Upper lobe of right lung (tissue), 1 donor: ENCODE results near the gene RADIL. TPM values are rescaled to one million over a fixed set of nuclear protein-coding genes. Genes with fewer than 3 reads are reported as not detected.
"Not testable (repeated sequence)": the region's sequence is repeated elsewhere in the genome, so short reads cannot be mapped to it uniquely, and the experiment has no call there.

Experiments
- ATAC-seq: fragments of 200-7000 bp; cut with Tn5 transposase; one replicate; pipeline ENCODE4 v1.9.1; 2020; ENCODE audit warnings: mild to moderate bottlenecking, moderate library complexity
- DNase-seq: peaks from one replicate; pipeline ENCODE4 v3.0.0-alpha.2; 2020
- H3K27ac ChIP-seq: fragments of 200-600 bp; one replicate; pipeline ENCODE4 v1.8.0; 2022
- H3K27me3 ChIP-seq: fragments of 200-600 bp; one replicate; pipeline ENCODE4 v1.8.0; 2022; ENCODE audit warnings: mild to moderate bottlenecking
- H3K36me3 ChIP-seq: fragments of 200-600 bp; one replicate; pipeline ENCODE4 v1.8.0; 2022
- H3K4me1 ChIP-seq: fragments of 200-600 bp; one replicate; pipeline ENCODE4 v1.8.0; 2022
- H3K4me3 ChIP-seq: fragments of 200-600 bp; one replicate; pipeline ENCODE4 v1.8.0; 2022; ENCODE audit warnings: mild to moderate bottlenecking
- H3K9me3 ChIP-seq: fragments of 200-600 bp; one replicate; pipeline ENCODE4 v1.8.0; 2022
- intact Hi-C: fragments of 100-400 bp; cut with DNase I; formaldehyde crosslinking; loops from one replicate; pipeline ENCODE4 v1.11.0; 2022
- total RNA-seq: library from RNA; stranded (reverse); fragmentation: NEBNext Ultra II Directional; extraction: Animal tissue kit (Norgen Biotek cat#: 25700); gene quantifications from one replicate; pipeline ENCODE4 v1.2.1, GENCODE V29; 2021
- TF ChIP-seq, protein P1 (sequence below): fragments of 200-600 bp; IDR thresholded peaks from one replicate; pipeline ENCODE4 v1.8.0; 2022; ENCODE audit warnings: antibody characterized with exemption
- donor health status: DM: no; HTN: yes; CAD: no; lungs with severe emphysema.

RADIL gene
- total RNA-seq, 1 donor from 2014 or later = 7.3 TPM

DNA sequence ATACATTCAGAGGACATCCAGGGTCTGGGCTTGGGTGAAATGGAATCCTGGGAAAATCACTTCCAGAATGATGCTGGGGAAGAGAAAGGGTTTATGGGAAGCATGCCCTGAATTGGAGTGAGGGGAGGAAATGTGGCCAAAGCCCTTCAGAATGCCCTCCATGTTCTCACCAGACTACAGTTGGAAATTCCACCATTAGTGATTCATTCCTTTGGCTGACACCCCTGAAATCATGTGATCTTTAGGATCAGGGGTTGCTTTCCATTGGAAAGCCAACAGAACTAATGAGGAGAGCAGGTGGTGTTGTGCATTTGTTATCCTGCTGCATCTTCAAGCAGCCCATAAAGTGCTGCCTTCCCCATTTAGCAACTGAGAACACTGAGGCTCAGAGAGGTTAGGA, 20.8 kb upstream of the RADIL start:
- H3K27me3 ChIP-seq = no peaks in the 10 kb centered on the region
- no peaks in the 10 kb centered on the region for H3K4me1 ChIP-seq
- H3K27ac ChIP-seq = no peak overlapping the region
- intact Hi-C loops = no loop called here
- no peak overlapping the region for H3K4me3 ChIP-seq
- no peaks in the 10 kb centered on the region for H3K36me3 ChIP-seq
- ATAC-seq = no peak
- no peaks in the 10 kb centered on the region for H3K9me3 ChIP-seq
- TF ChIP-seq, protein P1, sequence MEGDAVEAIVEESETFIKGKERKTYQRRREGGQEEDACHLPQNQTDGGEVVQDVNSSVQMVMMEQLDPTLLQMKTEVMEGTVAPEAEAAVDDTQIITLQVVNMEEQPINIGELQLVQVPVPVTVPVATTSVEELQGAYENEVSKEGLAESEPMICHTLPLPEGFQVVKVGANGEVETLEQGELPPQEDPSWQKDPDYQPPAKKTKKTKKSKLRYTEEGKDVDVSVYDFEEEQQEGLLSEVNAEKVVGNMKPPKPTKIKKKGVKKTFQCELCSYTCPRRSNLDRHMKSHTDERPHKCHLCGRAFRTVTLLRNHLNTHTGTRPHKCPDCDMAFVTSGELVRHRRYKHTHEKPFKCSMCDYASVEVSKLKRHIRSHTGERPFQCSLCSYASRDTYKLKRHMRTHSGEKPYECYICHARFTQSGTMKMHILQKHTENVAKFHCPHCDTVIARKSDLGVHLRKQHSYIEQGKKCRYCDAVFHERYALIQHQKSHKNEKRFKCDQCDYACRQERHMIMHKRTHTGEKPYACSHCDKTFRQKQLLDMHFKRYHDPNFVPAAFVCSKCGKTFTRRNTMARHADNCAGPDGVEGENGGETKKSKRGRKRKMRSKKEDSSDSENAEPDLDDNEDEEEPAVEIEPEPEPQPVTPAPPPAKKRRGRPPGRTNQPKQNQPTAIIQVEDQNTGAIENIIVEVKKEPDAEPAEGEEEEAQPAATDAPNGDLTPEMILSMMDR = no peak
- no peak for DNase-seq

DNA sequence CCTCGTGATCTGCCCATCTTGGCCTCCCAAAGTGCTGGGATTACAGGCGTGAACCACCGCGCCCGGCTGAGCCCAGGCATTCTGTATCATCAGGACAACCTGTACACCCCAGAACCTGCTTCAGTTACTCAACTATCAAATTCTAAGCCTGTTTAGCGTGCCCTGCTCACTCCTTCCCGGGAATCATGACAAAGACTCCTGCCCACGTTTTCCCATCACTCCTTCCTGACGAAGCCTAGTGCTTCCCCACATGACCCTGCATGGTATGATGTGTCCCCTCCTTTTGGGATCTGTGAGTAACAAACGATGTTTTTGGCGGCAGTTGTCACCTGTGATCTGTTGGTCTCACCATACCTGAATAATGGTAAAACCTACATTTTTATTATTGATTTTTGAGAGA, 12.2 kb upstream of the RADIL start:
- H3K4me1 ChIP-seq = no peaks in the 10 kb centered on the region
- TF ChIP-seq, protein P1 = no peak
- DNase-seq = no peak
- H3K27ac ChIP-seq = no peak overlapping the region
- ATAC-seq = no peak
- H3K36me3 ChIP-seq = no peaks in the 10 kb centered on the region
- H3K9me3 ChIP-seq = no peaks in the 10 kb centered on the region
- H3K27me3 ChIP-seq = no peaks in the 10 kb centered on the region
- intact Hi-C loops = no loop called here
- no peak overlapping the region for H3K4me3 ChIP-seq

DNA sequence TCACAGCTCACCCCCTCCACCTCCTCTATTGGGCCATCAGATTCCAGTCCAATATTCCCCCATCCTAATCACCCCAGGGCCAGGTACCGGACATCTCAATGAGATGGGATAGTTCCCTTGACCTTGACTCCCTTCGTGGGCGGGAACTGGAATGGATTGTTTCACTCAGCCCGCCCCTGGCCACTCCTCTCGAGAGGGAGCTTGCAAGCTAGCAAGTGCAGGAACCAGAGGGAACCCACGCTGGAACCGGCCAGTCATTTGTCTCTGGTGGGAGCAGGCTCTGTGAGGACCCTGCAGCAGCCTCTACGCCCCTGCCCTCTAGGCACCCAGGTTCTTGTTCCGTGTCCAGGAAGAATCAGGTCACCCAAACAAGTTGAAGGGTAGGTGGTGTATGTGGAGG, 11.0 kb upstream of the RADIL start:
- no peaks in the 10 kb centered on the region for H3K4me1 ChIP-seq
- no peaks in the 10 kb centered on the region for H3K27me3 ChIP-seq
- TF ChIP-seq, protein P1 = no peak
- no peak overlapping the region for H3K4me3 ChIP-seq
- H3K9me3 ChIP-seq = no peaks in the 10 kb centered on the region
- no peak for DNase-seq
- intact Hi-C loops = no loop called here
- no peak overlapping the region for H3K27ac ChIP-seq
- ATAC-seq = no peak
- no peaks in the 10 kb centered on the region for H3K36me3 ChIP-seq

DNA sequence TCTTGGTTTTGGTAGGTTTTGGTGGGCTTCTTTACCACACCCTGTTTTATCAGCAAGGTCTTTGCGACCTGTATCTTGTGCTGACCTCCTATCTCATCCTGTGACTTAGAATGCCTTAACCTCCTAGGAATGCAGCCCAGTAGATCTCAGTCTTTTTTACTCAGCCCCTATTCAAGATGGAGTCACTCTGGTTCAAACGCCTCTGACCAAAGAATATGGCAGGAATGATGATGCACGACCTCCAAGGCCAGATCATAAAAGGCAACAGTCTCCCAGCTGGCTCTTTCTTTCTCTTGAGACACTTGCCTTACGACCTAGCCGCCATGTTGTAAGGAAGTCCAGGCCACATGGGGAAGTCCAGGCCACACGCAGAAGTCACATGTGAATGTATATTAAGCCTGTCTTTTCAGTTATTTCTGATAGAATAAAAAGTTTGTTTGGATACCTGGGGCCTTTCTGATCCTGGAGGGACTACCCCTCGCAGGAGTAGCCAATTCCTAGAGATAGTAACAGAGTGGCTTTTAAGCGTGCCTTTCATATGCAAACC, 10.5 kb upstream of the RADIL start:
- no peaks in the 10 kb centered on the region for H3K4me1 ChIP-seq
- DNase-seq (no peak), ATAC-seq (no peak)
- H3K27ac ChIP-seq = no peak overlapping the region
- H3K4me3 ChIP-seq = no peak overlapping the region
- H3K36me3 ChIP-seq = no peaks in the 10 kb centered on the region
- TF ChIP-seq, protein P1 = no peak
- intact Hi-C loops = no loop called here
- H3K9me3 ChIP-seq = no peaks in the 10 kb centered on the region
- no peaks in the 10 kb centered on the region for H3K27me3 ChIP-seq

DNA sequence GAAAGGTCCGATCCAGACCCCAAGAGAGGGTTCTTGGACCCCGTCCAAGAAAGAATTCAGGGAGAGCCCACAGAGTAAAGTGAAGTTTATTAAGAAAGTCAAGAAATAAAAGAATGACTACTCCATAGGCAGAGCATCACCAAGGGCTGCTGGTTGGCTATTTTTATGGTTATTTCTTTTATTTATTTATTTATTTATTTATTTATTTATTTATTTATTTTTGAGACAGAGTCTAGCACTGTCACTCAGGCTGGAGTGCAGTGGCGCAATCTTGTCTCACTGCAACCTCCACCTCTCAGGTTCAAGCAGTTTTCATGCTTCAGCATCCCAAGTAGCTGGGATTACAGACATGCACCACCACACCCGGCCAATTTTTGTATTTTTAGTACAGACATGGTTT, 9.7 kb upstream of the RADIL start:
- H3K36me3 ChIP-seq, H3K9me3 ChIP-seq, DNase-seq, H3K27me3 ChIP-seq, intact Hi-C loops, H3K27ac ChIP-seq, ATAC-seq, H3K4me3 ChIP-seq, H3K4me1 ChIP-seq: not testable (repeated sequence)

DNA sequence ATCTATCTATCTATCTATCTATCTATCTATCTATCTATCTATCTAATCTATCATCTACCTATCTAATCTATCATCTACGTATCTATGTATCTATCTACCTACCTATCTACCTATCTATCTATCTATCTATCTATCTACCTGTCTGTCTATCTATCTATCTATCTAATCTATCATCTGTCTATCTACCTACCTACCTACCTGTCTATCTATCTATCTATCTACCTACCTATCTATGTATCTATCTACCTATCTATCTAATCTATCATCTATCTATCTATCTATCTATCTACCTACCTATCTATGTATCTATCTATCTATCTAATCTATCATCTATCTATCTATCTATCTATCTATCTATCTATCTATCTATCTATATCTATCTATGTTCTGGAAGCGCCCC, 8.0 kb upstream of the RADIL start:
- ATAC-seq, H3K4me1 ChIP-seq, H3K36me3 ChIP-seq, intact Hi-C loops, H3K27ac ChIP-seq, H3K9me3 ChIP-seq, H3K4me3 ChIP-seq, DNase-seq, H3K27me3 ChIP-seq: not testable (repeated sequence)

DNA sequence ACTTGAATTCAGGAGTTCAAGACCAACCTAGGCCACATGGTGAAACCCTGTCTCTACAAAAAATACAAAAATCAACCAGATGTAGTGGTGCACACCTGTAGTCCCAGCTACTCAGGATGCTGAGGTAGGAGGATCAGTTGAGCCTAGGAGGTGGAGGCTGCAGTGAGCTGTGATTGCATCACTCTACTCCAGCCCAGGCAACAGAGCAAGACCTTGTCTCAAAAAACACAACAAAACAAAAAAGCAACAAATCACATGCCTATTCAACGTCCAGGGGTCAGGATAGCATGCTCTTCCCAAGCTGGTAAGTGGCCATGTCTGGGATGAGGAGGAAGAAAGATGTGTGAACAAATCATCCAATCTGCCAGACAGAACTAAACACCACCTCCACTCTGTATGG, 6.2 kb upstream of the RADIL start:
- no peak for DNase-seq
- no peak overlapping the region for H3K27ac ChIP-seq
- no peaks in the 10 kb centered on the region for H3K4me1 ChIP-seq
- no peak overlapping the region for H3K4me3 ChIP-seq
- no peaks in the 10 kb centered on the region for H3K27me3 ChIP-seq
- no peaks in the 10 kb centered on the region for H3K9me3 ChIP-seq
- no peaks in the 10 kb centered on the region for H3K36me3 ChIP-seq
- no peak for ATAC-seq
- TF ChIP-seq, protein P1 = no peak
- intact Hi-C loops = loop anchor here (10.0 kb wide), 1 partner anchor 55 kb away; no protein-coding TSS in a partner anchor
